ENCODE measurements around the gene ITGA1. TPM values are rescaled to one million over a fixed set of nuclear protein-coding genes. Genes with fewer than 3 reads are reported as not detected.

Gene ITGA1
- polyA plus RNA-seq, 1 donor (not counting 4 experiments of a cell fraction or from before 2014, with no cell fraction given): 1.4 TPM

DNA sequence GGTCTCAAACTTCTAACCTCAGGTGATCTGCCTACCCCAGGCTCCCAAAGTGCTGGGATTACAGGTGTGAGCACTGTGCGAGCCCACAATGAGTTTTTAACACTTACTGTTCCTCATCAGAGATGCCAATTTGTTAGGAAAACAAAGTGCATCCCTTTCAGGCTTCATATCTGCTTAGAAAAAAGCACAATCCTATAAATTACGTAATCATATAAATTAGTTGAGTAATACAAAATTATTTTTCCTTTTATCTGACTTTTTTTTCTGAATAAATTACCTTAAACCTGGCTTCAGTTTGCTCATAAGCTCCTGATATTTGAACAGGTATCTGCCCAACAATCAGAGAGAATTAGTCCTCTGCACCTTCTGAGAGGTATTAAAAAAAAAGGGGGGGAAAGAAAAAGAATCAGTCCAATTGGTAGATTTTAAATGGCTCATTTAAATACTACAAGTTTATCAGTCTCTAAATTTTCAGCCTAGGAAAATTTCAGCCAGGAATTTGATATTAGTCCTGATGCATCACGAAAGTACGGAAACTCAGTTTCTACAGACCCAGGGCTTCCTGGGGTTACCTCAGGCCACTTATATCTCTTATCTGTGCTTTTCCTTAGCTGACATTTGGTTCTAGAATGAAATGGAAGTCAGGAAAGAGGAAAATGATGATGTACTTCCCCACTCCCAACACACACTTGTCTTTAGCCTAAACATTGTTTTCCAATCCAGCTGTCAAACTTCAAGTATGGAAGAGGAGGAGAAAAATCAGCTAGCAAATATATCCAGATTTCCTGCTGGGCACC lies 26.8 kb downstream of the ITGA1 start:
- no peak for FAIRE-seq
- no peak for TF ChIP-seq CTCF (optimal IDR thresholded peaks at IDR 0.05 in 1 of 3, IDR thresholded peaks at IDR 0.05 in 1 of 3, conservative IDR thresholded peaks at IDR 0.05 in 1 of 3; ENCODE audit: extremely low read depth in 1 of 3, insufficient read depth in 2 of 3, low read length in 3 of 3)
- TF ChIP-seq EZH2 (IDR thresholded peaks at IDR 0.05; ENCODE audit: low read length): no peak
- no peaks in the 10 kb centered on the region for H3K79me2 ChIP-seq (ENCODE audit: control insufficient read depth, insufficient read depth, low read length)

GRCh38 chr5:52817818-52818217 lies 30.1 kb downstream of the ITGA1 start:
- H3K4me3 ChIP-seq (ENCODE audit: control insufficient read depth in 2 of 3, extremely low read depth in 1 of 3, insufficient read depth in 2 of 3, low read depth in 1 of 3, low read length in 3 of 3): no peak overlapping the region
- H3K79me2 ChIP-seq (ENCODE audit: control insufficient read depth, insufficient read depth, low read length): no peaks in the 10 kb centered on the region
- H3K4me1 ChIP-seq (ENCODE audit: control insufficient read depth, extremely low read depth, insufficient read depth, low read length): no peaks in the 10 kb centered on the region
- no peak overlapping the region for H3K9ac ChIP-seq (ENCODE audit: control insufficient read depth, extremely low read depth, insufficient read depth, low read length)
- no peak overlapping the region for H2AFZ ChIP-seq (ENCODE audit: control insufficient read depth, low read length)
- H4K20me1 ChIP-seq (ENCODE audit: control insufficient read depth, extremely low read depth, insufficient read depth, low read length): no peaks in the 10 kb centered on the region
- H3K4me2 ChIP-seq (ENCODE audit: control insufficient read depth, extremely low read depth, insufficient read depth, low read depth, low read length): no peak overlapping the region
- no peak overlapping the region for H3K27ac ChIP-seq (ENCODE audit: control insufficient read depth, insufficient read depth, low read length)
- no peaks in the 10 kb centered on the region for H3K27me3 ChIP-seq (ENCODE audit: control insufficient read depth, extremely low read depth, insufficient read depth, low read length)
- FAIRE-seq: no peak
- H3K36me3 ChIP-seq (ENCODE audit: control insufficient read depth in 2 of 2, extremely low read depth in 1 of 2, insufficient read depth in 2 of 2, low read length in 2 of 2): no peaks in the 10 kb centered on the region
- H3K9me1 ChIP-seq (ENCODE audit: control insufficient read depth, extremely low read depth, insufficient read depth, low read length): no peaks in the 10 kb centered on the region
- no peaks in the 10 kb centered on the region for H3K9me3 ChIP-seq (ENCODE audit: control insufficient read depth, low read depth, low read length)
- no peak for TF ChIP-seq CTCF (optimal IDR thresholded peaks at IDR 0.05 in 1 of 3, IDR thresholded peaks at IDR 0.05 in 1 of 3, conservative IDR thresholded peaks at IDR 0.05 in 1 of 3; ENCODE audit: extremely low read depth in 1 of 3, insufficient read depth in 2 of 3, low read length in 3 of 3)
- no peak for TF ChIP-seq EZH2 (IDR thresholded peaks at IDR 0.05; ENCODE audit: low read length)
- DNase-seq (ENCODE audit: low read depth, low spot score): no peak
- dilution Hi-C loops (cut with MboI; ENCODE audit: extremely low pct_ligation_motif_present, low sequenced_read_pairs): no loop called here

More for the DNA sequence above, 26.8 kb downstream of the ITGA1 start:
- no peaks in the 10 kb centered on the region for H4K20me1 ChIP-seq (ENCODE audit: control insufficient read depth, extremely low read depth, insufficient read depth, low read length)
- H3K27me3 ChIP-seq (ENCODE audit: control insufficient read depth, extremely low read depth, insufficient read depth, low read length): no peaks in the 10 kb centered on the region
- no peak overlapping the region for H3K4me2 ChIP-seq (ENCODE audit: control insufficient read depth, extremely low read depth, insufficient read depth, low read depth, low read length)
- H3K9me3 ChIP-seq (ENCODE audit: control insufficient read depth, low read depth, low read length): no peaks in the 10 kb centered on the region
- H3K4me3 ChIP-seq (ENCODE audit: control insufficient read depth in 2 of 3, extremely low read depth in 1 of 3, insufficient read depth in 2 of 3, low read depth in 1 of 3, low read length in 3 of 3): no peak overlapping the region
- no peaks in the 10 kb centered on the region for H3K36me3 ChIP-seq (ENCODE audit: control insufficient read depth in 2 of 2, extremely low read depth in 1 of 2, insufficient read depth in 2 of 2, low read length in 2 of 2)
- DNase-seq (ENCODE audit: low read depth, low spot score): no peak
- dilution Hi-C loops (cut with MboI; ENCODE audit: extremely low pct_ligation_motif_present, low sequenced_read_pairs): no loop called here
- H3K9ac ChIP-seq (ENCODE audit: control insufficient read depth, extremely low read depth, insufficient read depth, low read length): no peak overlapping the region
- peaks cover 3% of the 10 kb centered on the region for H3K4me1 ChIP-seq (ENCODE audit: control insufficient read depth, extremely low read depth, insufficient read depth, low read length)
- H3K27ac ChIP-seq (ENCODE audit: control insufficient read depth, insufficient read depth, low read length): no peak overlapping the region
- H3K9me1 ChIP-seq (ENCODE audit: control insufficient read depth, extremely low read depth, insufficient read depth, low read length): no peaks in the 10 kb centered on the region
- no peak overlapping the region for H2AFZ ChIP-seq (ENCODE audit: control insufficient read depth, low read length)
